ENCODE results near the gene GRIA3. TPM values are rescaled to one million over a fixed set of nuclear protein-coding genes. Genes with fewer than 3 reads are reported as not detected.

The GRIA3 gene
- total RNA-seq, 1 experiment from 2014 or later, result not detected

- CTCF ChIA-PET, result no interaction called here
- H3K79me2 ChIP-seq (ENCODE audit: insufficient read depth, low read length), result no peaks in the 10 kb centered on the region
- POLR2A ChIA-PET, result no interaction called here
- no peaks in the 10 kb centered on the region for H4K20me1 ChIP-seq (ENCODE audit: insufficient read depth)
- RAD21 ChIA-PET (ENCODE audit: low non-redundant PET in 1 of 2, low total read pairs in 2 of 2, uncharacterized antibody in 2 of 2, unreplicated experiment in 2 of 2), result no interaction called here
- H3K27ac ChIP-seq (ENCODE audit: low read depth, low read length), result no peak overlapping the region
- H3K4me1 ChIP-seq (ENCODE audit: control insufficient read depth in 1 of 2, insufficient read depth in 2 of 2, low read length in 2 of 2), result no peaks in the 10 kb centered on the region
- H3K27me3 ChIP-seq (ENCODE audit: insufficient read depth, low read length), result no peaks in the 10 kb centered on the region
- no peaks in the 10 kb centered on the region for H3K36me3 ChIP-seq (ENCODE audit: control insufficient read depth in 1 of 2, insufficient read depth in 2 of 2, low read length in 2 of 2)
- no peak overlapping the region for H3K9ac ChIP-seq (ENCODE audit: low read length)
- no peaks in the 10 kb centered on the region for H3K9me3 ChIP-seq (ENCODE audit: control insufficient read depth in 1 of 2, insufficient read depth in 1 of 2, low read depth in 1 of 2, low read length in 2 of 2)
- DNase-seq (ENCODE audit: low read depth, low spot score), result no peak
- no peak overlapping the region for H3K4me2 ChIP-seq (ENCODE audit: low read length)
- H3K9me2 ChIP-seq (ENCODE audit: insufficient read depth), result no peaks in the 10 kb centered on the region
- ATAC-seq, result no peak
- no peak overlapping the region for H3K4me3 ChIP-seq (replicated peaks in 1 of 2; ENCODE audit: low read depth in 1 of 2, low read length in 2 of 2)
- TF ChIP-seq JUND (IDR thresholded peaks at IDR 0.05), result no peak
- TF ChIP-seq RAD21 (IDR thresholded peaks at IDR 0.05; ENCODE audit: low read depth), result no peak
- TF ChIP-seq ATF3 (IDR thresholded peaks at IDR 0.05), result no peak
- no peak for TF ChIP-seq CBX3 (IDR thresholded peaks at IDR 0.05; ENCODE audit: low read depth)
- TF ChIP-seq CEBPB (IDR thresholded peaks at IDR 0.05; ENCODE audit: low read depth), result no peak
- no peak for TF ChIP-seq EZH2 (IDR thresholded peaks at IDR 0.05)
- intact Hi-C loops (cut with micrococcal nuclease), result no loop called here
- H2AFZ ChIP-seq (ENCODE audit: low read depth, low read length, poor library complexity, severe bottlenecking), result no peak overlapping the region
- no TSS peak for BruUV-seq (replicated peaks)
Measured at GRCh38 chrX:123405231-123405630, 221.2 kb downstream of the GRIA3 start.

- Histone ChIP-seq H3K79me2 (ENCODE audit: insufficient read depth, low read length) (no peaks in the 10 kb centered on the region), H3K27ac (ENCODE audit: low read depth, low read length) (no peak overlapping the region), H4K20me1 (ENCODE audit: insufficient read depth) (no peaks in the 10 kb centered on the region), H3K4me1 (ENCODE audit: control insufficient read depth in 1 of 2, insufficient read depth in 2 of 2, low read length in 2 of 2) (no peaks in the 10 kb centered on the region), H3K27me3 (ENCODE audit: insufficient read depth, low read length) (no peaks in the 10 kb centered on the region), H3K36me3 (ENCODE audit: control insufficient read depth in 1 of 2, insufficient read depth in 2 of 2, low read length in 2 of 2) (no peaks in the 10 kb centered on the region), H3K9me2 (ENCODE audit: insufficient read depth) (no peaks in the 10 kb centered on the region), H3K9ac (ENCODE audit: low read length) (no peak overlapping the region), H3K4me3 (replicated peaks in 1 of 2; ENCODE audit: low read depth in 1 of 2, low read length in 2 of 2) (no peak overlapping the region), H2AFZ (ENCODE audit: low read depth, low read length, poor library complexity, severe bottlenecking) (no peak overlapping the region), H3K4me2 (ENCODE audit: low read length) (no peak overlapping the region), H3K9me3 (ENCODE audit: control insufficient read depth in 1 of 2, insufficient read depth in 1 of 2, low read depth in 1 of 2, low read length in 2 of 2) (no peaks in the 10 kb centered on the region)
- TF ChIP-seq EZH2phosphoT487 (IDR thresholded peaks at IDR 0.05; ENCODE audit: borderline replicate concordance) (no peak), RAD21 (IDR thresholded peaks at IDR 0.05; ENCODE audit: low read depth) (no peak), ZNF274 (IDR thresholded peaks at IDR 0.05; ENCODE audit: low read depth, low read length) (no peak), ZBTB33 (IDR thresholded peaks at IDR 0.05; ENCODE audit: extremely low read depth, insufficient replicate concordance, low read length) (no peak), TCF7L2 (IDR thresholded peaks at IDR 0.05; ENCODE audit: borderline replicate concordance, extremely low read depth, insufficient read depth, insufficient read length) (no peak), ZFX (IDR thresholded peaks at IDR 0.05) (no peak), SIN3A (IDR thresholded peaks at IDR 0.05; ENCODE audit: low read depth) (no peak), ELF1 (IDR thresholded peaks at IDR 0.05; ENCODE audit: borderline replicate concordance, low read depth) (no peak), CEBPB (IDR thresholded peaks at IDR 0.05; ENCODE audit: low read depth) (no peak), CBX3 (IDR thresholded peaks at IDR 0.05; ENCODE audit: low read depth) (no peak), MAX (IDR thresholded peaks at IDR 0.05) (no peak), POLR2AphosphoS5 (IDR thresholded peaks at IDR 0.05; ENCODE audit: low read depth, low read length) (no peak), FOSL1 (IDR thresholded peaks at IDR 0.05; ENCODE audit: low read depth) (no peak)
- DNase-seq (ENCODE audit: low read depth, low spot score) (no peak), ATAC-seq (no peak)
- POLR2A ChIA-PET, result no interaction called here
- RAD21 ChIA-PET (ENCODE audit: low non-redundant PET in 1 of 2, low total read pairs in 2 of 2, uncharacterized antibody in 2 of 2, unreplicated experiment in 2 of 2), result no interaction called here
- CTCF ChIA-PET, result no interaction called here
- BruUV-seq (replicated peaks), result no TSS peak
- intact Hi-C loops (cut with micrococcal nuclease), result no loop called here
Measured at GRCh38 chrX:123408821-123409737, 225.0 kb downstream of the GRIA3 start.
